ENCODE data around the gene MYBPH.

GRCh38 chr1:203178821-203179666 is 3.4 kb upstream of the MYBPH start:
- TF ChIP-seq POU2F2 (IDR thresholded peaks at IDR 0.05; ENCODE audit: low read depth, low read length) (no peak), POLR2A (IDR thresholded peaks at IDR 0.05; ENCODE audit: low read depth, low read length) (no peak), POLR2AphosphoS5 (IDR thresholded peaks at IDR 0.05; ENCODE audit: low read depth, low read length) (no peak), TAF1 (IDR thresholded peaks at IDR 0.05; ENCODE audit: low read depth, low read length) (no peak), SPI1 (IDR thresholded peaks at IDR 0.05; ENCODE audit: low read depth, low read length) (no peak)

All from GM12891 (cell line).